ENCODE results near the gene TMC6. TPM values are rescaled to one million over a fixed set of nuclear protein-coding genes. Genes with fewer than 3 reads are reported as not detected.
"Not testable (repeated sequence)": the region's sequence is repeated elsewhere in the genome, so short reads cannot be mapped to it uniquely, and the experiment has no call there.

Gene TMC6
- total RNA-seq, 1 donor from 2014 or later: 86.4 TPM

GRCh38 chr17:78120537-78120936 lies 8.0 kb downstream of the TMC6 start:
- Mint-ChIP-seq H3K4me3 (no peak overlapping the region), H3K4me1 (no peaks in the 10 kb centered on the region), H3K9me3 (no peaks in the 10 kb centered on the region), H3K36me3 (peaks cover 5% of the 10 kb centered on the region), H3K27me3 (ENCODE audit: low read depth) (no peaks in the 10 kb centered on the region), H3K27ac (no peak overlapping the region)
- TF ChIP-seq CTCF (IDR thresholded peaks at IDR 0.05; ENCODE audit: unreplicated experiment): no peak
- DNase-seq (ENCODE audit: low spot score in 2 of 2, unreplicated experiment in 2 of 2): no peak

GRCh38 chr17:78118801-78119241 lies 9.7 kb downstream of the TMC6 start:
- H3K4me3 Mint-ChIP-seq: no peak overlapping the region
- no peaks in the 10 kb centered on the region for H3K9me3 Mint-ChIP-seq
- DNase-seq (ENCODE audit: low spot score in 2 of 2, unreplicated experiment in 2 of 2): no peak
- H3K36me3 Mint-ChIP-seq: peaks cover 5% of the 10 kb centered on the region
- H3K27me3 Mint-ChIP-seq (ENCODE audit: low read depth): no peaks in the 10 kb centered on the region
- TF ChIP-seq CTCF (IDR thresholded peaks at IDR 0.05; ENCODE audit: unreplicated experiment): no peak
- H3K4me1 Mint-ChIP-seq: no peaks in the 10 kb centered on the region
- no peak overlapping the region for H3K27ac Mint-ChIP-seq

- H3K4me1 Mint-ChIP-seq: no peaks in the 10 kb centered on the region
- no peak for TF ChIP-seq CTCF (IDR thresholded peaks at IDR 0.05; ENCODE audit: unreplicated experiment)
- H3K9me3 Mint-ChIP-seq: no peaks in the 10 kb centered on the region
- DNase-seq (ENCODE audit: low spot score in 2 of 2, unreplicated experiment in 2 of 2): no peak
- H3K4me3 Mint-ChIP-seq: no peak overlapping the region
- no peak overlapping the region for H3K27ac Mint-ChIP-seq
- H3K27me3 Mint-ChIP-seq (ENCODE audit: low read depth): no peaks in the 10 kb centered on the region
- peaks cover 5% of the 10 kb centered on the region for H3K36me3 Mint-ChIP-seq
Observed at GRCh38 chr17:78117027-78117981, 11.3 kb downstream of the TMC6 start.

- Mint-ChIP-seq H3K4me1 (no peaks in the 10 kb centered on the region), H3K4me3 (no peak overlapping the region), H3K9me3 (no peaks in the 10 kb centered on the region), H3K27me3 (ENCODE audit: low read depth) (no peaks in the 10 kb centered on the region), H3K27ac (no peak overlapping the region), H3K36me3 (peaks cover 5% of the 10 kb centered on the region)
- no peak for TF ChIP-seq CTCF (IDR thresholded peaks at IDR 0.05; ENCODE audit: unreplicated experiment)
- no peak for DNase-seq (ENCODE audit: low spot score in 2 of 2, unreplicated experiment in 2 of 2)
Observed at GRCh38 chr17:78116411-78116810, 12.1 kb downstream of the TMC6 start.

GRCh38 chr17:78115803-78116202 lies 12.8 kb downstream of the TMC6 start:
- H3K4me1 Mint-ChIP-seq; H3K9me3 Mint-ChIP-seq; H3K27ac Mint-ChIP-seq; DNase-seq (ENCODE audit: low spot score in 2 of 2, unreplicated experiment in 2 of 2); H3K27me3 Mint-ChIP-seq (ENCODE audit: low read depth); H3K4me3 Mint-ChIP-seq; H3K36me3 Mint-ChIP-seq: not testable (repeated sequence)

Measured in mesothelial cell of epicardium (in vitro differentiated cells).